HG03432 (cell line): Measurements from ENCODE around the gene USP17L17.
"Not testable (repeated sequence)": the region's sequence is repeated elsewhere in the genome, so short reads cannot be mapped to it uniquely, and the experiment has no call there.

Experiments
- ATAC-seq: cut with Tn5 transposase; IDR thresholded peaks from one replicate; pipeline ENCODE4 v1.9.1; 2021; ENCODE audit warnings: mild to moderate bottlenecking, moderate library complexity; ENCODE audit not compliant: unreplicated experiment

The USP17L17 gene, protein sequence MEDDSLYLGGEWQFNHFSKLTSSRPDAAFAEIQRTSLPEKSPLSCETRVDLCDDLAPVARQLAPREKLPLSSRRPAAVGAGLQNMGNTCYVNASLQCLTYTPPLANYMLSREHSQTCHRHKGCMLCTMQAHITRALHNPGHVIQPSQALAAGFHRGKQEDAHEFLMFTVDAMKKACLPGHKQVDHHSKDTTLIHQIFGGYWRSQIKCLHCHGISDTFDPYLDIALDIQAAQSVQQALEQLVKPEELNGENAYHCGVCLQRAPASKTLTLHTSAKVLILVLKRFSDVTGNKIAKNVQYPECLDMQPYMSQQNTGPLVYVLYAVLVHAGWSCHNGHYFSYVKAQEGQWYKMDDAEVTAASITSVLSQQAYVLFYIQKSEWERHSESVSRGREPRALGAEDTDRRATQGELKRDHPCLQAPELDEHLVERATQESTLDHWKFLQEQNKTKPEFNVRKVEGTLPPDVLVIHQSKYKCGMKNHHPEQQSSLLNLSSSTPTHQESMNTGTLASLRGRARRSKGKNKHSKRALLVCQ

DNA sequence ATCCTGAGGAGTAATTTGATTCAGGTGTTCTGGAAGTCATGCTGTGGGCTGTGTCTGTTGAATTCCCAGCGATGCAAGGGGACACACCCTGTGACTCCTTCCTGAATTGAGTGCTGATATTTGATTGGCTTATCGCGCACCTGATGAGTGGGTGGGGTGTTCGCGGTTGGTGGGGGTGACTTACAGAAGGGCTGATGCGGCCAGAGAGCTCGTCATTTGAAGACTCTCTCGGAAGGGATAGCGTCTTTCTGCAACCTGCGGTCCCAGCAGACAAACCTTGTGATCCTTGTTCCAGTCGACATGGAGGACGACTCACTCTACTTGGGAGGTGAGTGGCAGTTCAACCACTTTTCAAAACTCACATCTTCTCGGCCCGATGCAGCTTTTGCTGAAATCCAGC lies at the start of gene USP17L17:
TSS of gene USP17L17 (plus strand) at position 301 of the 400 bp plus-strand sequence. CDS start at position 301, 0 bp downstream.
- not testable (repeated sequence) for ATAC-seq

- not testable (repeated sequence) for ATAC-seq
These were observed 33.3 kb upstream of the USP17L17 start, which contains the start of gene USP17L10 for GRCh38 chr4:9210357-9210756. TSS of gene USP17L10 (plus strand) at chr4:9210657. CDS start at chr4:9210657, 0 bp downstream.

DNA sequence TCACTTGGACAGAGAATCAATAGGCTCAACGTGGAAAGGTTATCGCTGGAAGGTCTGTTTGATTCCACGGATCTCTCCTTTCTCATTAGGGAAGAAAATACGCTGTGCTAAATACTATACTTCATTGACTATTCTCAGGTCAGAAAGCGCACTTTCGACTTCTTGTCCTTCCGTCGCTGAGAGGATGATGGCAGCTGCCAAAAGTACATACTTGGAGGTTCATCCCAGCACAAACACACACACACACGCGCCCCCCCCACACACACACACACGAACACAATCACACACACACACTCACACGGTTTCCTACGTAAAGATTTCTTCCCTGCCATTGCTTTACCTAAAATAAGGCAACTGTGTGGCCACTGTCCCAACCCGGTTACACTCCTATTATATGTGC lies 29.0 kb upstream of the USP17L17 start:
- ATAC-seq: not testable (repeated sequence)

- not testable (repeated sequence) for ATAC-seq
These were observed 28.6 kb upstream of the USP17L17 start, which contains the start of gene USP17L11 for GRCh38 chr4:9215105-9215504. TSS of gene USP17L11 (plus strand) at chr4:9215405. CDS start at chr4:9215405, 0 bp downstream.

DNA sequence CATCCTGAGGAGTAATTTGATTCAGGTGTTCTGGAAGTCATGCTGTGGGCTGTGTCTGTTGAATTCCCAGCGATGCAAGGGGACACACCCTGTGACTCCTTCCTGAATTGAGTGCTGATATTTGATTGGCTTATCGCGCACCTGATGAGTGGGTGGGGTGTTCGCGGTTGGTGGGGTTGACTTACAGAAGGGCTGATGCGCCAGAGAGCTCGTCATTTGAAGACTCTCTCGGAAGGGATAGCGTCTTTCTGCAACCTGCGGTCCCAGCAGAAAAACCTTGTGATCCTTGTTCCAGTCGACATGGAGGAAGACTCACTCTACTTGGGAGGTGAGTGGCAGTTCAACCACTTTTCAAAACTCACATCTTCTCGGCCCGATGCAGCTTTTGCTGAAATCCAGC lies 23.8 kb upstream of the USP17L17 start, which contains the start of gene USP17L12:
TSS of gene USP17L12 (plus strand) at position 301 of the 400 bp plus-strand sequence. CDS start at position 301, 0 bp downstream.
- not testable (repeated sequence) for ATAC-seq

DNA sequence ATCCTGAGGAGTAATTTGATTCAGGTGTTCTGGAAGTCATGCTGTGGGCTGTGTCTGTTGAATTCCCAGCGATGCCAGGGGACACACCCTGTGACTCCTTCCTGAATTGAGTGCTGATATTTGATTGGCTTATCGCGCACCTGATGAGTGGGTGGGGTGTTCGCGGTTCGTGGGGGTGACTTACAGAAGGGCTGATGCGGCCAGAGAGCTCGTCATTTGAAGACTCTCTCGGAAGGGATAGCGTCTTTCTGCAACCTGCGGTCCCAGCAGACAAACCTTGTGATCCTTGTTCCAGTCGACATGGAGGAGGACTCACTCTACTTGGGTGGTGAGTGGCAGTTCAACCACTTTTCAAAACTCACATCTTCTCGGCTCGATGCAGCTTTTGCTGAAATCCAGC lies 19.1 kb upstream of the USP17L17 start, which contains the start of gene USP17L13:
TSS of gene USP17L13 (plus strand) at position 301 of the 400 bp plus-strand sequence. CDS start at position 301, 0 bp downstream.
- ATAC-seq: not testable (repeated sequence)

GRCh38 chr4:9230249-9230648 lies 13.4 kb upstream of the USP17L17 start:
- not testable (repeated sequence) for ATAC-seq

- not testable (repeated sequence) for ATAC-seq
These were observed 9.6 kb upstream of the USP17L17 start, which contains the start of gene USP17L15 for GRCh38 chr4:9234085-9234484. TSS of gene USP17L15 (plus strand) at chr4:9234385. CDS start at chr4:9234385, 0 bp downstream.

DNA sequence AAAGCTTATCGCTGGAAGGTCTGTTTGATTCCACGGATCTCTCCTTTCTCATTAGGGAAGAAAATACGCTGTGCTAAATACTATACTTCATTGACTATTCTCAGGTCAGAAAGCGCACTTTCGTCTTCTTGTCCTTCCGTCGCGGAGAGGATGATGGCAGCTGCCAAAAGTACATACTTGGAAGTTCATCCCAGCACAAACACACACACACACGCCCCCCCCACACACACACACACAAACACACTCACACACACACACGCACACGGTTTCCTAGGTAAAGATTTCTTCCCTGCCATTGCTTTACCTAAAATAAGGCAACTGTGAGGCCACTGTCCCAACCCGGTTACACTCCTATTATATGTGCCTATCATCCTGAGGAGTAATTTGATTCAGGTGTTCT lies 5.2 kb upstream of the USP17L17 start:
- ATAC-seq: not testable (repeated sequence)

DNA sequence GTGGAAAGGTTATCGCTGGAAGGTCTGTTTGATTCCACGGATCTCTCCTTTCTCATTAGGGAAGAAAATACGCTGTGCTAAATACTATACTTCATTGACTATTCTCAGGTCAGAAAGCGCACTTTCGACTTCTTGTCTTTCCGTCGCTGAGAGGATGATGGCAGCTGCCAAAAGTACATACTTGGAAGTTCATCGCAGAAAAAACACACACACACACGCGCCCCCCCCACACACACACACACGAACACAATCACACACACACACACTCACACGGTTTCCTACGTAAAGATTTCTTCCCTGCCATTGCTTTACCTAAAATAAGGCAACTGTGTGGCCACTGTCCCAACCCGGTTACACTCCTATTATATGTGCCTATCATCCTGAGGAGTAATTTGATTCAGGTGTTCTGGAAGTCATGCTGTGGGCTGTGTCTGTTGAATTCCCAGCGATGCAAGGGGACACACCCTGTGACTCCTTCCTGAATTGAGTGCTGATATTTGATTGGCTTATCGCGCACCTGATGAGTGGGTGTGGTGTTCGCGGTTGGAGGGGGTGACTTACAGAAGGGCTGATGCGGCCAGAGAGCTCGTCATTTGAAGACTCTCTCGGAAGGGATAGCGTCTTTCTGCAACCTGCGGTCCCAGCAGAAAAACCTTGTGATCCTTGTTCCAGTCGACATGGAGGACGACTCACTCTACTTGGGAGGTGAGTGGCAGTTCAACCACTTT lies 4.4 kb downstream of the USP17L17 start, which contains the start of gene USP17L18:
TSS of gene USP17L18 (plus strand) at position 678 of the 728 bp plus-strand sequence. CDS start at position 678, 0 bp downstream.
- ATAC-seq: not testable (repeated sequence)

DNA sequence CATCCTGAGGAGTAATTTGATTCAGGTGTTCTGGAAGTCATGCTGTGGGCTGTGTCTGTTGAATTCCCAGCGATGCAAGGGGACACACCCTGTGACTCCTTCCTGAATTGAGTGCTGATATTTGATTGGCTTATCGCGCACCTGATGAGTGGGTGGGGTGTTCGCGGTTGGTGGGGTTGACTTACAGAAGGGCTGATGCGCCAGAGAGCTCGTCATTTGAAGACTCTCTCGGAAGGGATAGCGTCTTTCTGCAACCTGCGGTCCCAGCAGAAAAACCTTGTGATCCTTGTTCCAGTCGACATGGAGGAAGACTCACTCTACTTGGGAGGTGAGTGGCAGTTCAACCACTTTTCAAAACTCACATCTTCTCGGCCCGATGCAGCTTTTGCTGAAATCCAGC lies 9.4 kb downstream of the USP17L17 start, which contains the start of gene USP17L19:
TSS of gene USP17L19 (plus strand) at position 301 of the 400 bp plus-strand sequence. CDS start at position 301, 0 bp downstream.
- not testable (repeated sequence) for ATAC-seq

DNA sequence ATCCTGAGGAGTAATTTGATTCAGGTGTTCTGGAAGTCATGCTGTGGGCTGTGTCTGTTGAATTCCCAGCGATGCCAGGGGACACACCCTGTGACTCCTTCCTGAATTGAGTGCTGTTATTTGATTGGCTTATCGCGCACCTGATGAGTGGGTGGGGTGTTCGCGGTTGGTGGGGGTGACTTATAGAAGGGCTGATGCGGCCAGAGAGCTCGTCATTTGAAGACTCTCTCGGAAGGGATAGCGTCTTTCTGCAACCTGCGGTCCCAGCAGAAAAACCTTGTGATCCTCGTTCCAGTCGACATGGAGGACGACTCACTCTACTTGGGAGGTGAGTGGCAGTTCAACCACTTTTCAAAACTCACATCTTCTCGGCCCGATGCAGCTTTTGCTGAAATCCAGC lies 14.1 kb downstream of the USP17L17 start, which contains the start of gene USP17L20:
TSS of gene USP17L20 (plus strand) at position 301 of the 400 bp plus-strand sequence. CDS start at position 301, 0 bp downstream.
- ATAC-seq: not testable (repeated sequence)

DNA sequence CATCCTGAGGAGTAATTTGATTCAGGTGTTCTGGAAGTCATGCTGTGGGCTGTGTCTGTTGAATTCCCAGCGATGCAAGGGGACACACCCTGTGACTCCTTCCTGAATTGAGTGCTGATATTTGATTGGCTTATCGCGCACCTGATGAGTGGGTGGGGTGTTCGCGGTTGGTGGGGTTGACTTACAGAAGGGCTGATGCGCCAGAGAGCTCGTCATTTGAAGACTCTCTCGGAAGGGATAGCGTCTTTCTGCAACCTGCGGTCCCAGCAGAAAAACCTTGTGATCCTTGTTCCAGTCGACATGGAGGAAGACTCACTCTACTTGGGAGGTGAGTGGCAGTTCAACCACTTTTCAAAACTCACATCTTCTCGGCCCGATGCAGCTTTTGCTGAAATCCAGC lies 18.9 kb downstream of the USP17L17 start, which contains the start of gene USP17L21:
TSS of gene USP17L21 (plus strand) at position 301 of the 400 bp plus-strand sequence. CDS start at position 301, 0 bp downstream.
- ATAC-seq: not testable (repeated sequence)

GRCh38 chr4:9267319-9267718 lies 23.6 kb downstream of the USP17L17 start, which contains the start of gene USP17L22:
TSS of gene USP17L22 (plus strand) at chr4:9267619. CDS start at chr4:9267619, 0 bp downstream.
- ATAC-seq: not testable (repeated sequence)

DNA sequence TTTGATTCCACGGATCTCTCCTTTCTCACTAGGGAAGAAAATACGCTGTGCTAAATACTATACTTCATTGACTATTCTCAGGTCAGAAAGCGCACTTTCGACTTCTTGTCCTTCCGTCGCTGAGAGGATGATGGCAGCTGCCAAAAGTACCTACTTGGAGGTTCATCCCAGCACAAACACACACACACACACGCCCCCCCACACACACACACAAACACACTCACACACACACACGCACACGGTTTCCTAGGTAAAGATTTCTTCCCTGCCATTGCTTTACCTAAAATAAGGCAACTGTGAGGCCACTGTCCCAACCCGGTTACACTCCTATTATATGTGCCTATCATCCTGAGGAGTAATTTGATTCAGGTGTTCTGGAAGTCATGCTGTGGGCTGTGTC lies 28.0 kb downstream of the USP17L17 start:
- not testable (repeated sequence) for ATAC-seq
